ENCODE results near the gene PCCA.
"Not testable (repeated sequence)": the region's sequence is repeated elsewhere in the genome, so short reads cannot be mapped to it uniquely, and the experiment has no call there.

The PCCA gene

DNA sequence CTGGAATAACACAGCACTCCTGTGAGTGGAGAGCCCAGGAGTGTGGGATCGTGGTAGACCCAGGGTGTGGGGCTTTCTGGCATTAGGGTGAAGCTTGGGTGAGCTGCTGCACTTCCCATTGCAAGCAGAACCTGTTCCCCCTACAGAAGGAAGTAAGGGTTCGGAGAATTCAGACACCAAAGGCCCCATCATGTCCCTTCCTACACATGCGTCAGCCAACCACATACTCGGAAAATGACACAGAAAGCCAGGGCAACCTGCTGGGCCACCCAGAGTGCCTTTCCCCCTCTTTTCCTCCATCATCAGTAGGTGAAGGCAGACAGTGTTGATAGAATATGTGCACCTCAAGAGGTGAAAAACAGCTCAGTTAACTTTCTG lies 456.8 kb downstream of the PCCA start:
- no peak for ATAC-seq
- no peak for DNase-seq

DNA sequence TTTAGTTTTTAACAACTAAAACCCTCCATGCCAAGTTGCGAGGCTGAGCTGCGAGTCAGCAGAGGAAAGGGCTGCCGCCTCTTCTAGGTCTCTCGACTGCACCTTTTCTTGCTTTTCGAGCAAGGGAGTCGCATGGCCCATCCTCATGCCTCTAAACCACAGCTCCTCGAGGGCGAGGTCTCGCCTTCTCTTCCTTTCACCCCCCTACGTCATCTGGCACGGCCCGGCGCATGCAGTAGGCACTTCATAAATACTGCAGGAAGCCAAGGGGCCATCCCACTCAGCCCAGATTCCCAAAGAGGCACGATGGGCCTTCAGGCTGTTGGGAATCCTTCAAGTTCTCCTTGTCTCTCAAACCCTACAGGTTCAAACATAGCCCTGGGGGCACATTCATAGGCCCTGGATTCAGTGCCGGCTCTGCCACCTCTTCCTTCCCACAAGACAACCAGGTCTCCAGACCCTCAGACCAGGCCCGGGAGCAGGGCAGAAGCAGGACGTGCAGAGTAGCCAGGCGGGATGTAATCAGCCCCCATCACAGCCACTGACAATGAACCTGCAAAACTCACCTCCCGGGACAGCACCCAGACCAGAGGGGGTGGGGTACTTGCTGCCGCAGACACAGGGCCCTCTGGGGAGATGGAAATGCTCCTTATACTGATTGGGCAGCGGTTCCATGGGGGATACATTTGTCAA lies 458.0 kb downstream of the PCCA start:
- ATAC-seq, result no peak

DNA sequence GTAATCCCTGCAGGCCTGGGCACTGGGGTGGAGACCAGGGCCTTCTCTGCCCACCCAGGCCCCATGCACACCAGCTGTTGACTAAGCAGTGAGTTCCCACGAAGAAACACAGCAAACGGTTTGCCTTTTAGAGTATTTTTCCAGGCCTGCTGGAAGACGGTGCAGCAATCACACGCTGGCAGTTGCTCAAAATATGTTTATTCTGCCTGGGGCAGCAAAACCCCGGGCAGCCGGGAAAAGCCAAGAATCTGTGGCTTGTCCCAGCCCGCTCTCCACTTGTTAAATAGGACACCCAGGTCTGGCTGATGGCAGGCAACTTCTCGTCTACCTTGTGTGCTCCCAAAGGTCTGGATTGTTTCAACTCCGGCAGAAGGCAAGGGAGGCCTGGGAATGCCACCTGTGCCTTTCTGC lies 458.9 kb downstream of the PCCA start:
- DNase-seq, result no peak
- ATAC-seq, result no peak

More for the DNA sequence above, 458.0 kb downstream of the PCCA start:
- no peak for DNase-seq

DNA sequence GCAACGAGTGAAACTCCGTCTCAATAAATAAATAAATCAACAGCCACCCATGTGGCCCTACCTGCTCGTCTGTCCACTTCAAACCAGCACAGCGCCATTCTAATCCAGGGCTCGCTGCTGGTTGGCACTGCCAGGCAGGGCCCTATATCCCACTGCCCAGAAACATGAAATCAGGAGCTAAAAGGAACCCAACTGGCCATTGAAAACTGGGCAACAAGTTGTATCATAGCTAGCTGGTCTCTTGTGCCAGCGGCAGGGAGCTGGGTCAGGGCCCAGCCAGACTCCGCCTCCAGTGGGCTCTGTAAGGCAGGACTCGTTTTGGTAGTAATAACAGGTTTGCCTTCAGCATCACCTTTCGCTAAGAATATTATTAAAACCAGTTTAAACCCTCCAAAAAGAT lies 460.4 kb downstream of the PCCA start:
- DNase-seq, result no peak
- ATAC-seq, result no peak

DNA sequence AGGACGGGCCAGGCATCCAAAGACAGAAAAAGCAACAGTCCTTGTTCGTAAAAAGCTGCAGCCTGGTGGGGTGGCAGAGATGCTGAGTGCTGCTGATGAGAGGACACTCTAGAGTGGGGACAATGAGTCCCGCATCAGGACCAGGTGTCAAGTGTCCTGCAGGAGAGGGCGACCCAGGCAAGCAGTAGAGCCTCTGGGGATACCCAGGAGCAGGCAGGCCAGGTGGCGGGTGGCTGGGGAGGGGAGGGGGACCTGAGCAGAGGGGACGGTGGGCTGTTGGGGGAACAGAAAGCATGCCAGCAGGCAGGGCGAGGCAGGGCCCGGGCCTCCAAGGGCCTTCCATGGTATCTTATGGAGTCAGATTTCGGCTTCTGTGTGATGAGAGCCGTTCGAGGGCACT lies 463.9 kb downstream of the PCCA start:
- ATAC-seq (no peak), DNase-seq (no peak)

DNA sequence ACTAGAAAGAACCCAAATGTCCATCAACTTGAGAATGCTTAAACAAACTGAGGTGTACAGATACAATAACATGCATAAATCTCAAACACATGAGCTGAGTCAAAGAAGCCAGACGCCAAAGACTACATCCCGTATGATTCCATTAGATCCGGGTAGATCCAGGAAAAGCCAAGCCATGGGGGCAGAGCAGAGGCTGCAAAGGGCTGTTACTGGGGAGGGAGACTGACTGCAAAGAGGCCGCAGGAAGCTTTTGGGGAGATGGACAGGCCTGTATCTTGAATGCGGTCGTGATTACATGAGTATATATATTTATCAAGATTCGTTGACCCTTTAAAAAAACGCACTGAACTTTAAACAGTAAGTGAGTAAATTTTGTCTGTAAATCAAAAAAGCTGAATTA lies 471.0 kb downstream of the PCCA start:
- DNase-seq (no peak), ATAC-seq (no peak)

DNA sequence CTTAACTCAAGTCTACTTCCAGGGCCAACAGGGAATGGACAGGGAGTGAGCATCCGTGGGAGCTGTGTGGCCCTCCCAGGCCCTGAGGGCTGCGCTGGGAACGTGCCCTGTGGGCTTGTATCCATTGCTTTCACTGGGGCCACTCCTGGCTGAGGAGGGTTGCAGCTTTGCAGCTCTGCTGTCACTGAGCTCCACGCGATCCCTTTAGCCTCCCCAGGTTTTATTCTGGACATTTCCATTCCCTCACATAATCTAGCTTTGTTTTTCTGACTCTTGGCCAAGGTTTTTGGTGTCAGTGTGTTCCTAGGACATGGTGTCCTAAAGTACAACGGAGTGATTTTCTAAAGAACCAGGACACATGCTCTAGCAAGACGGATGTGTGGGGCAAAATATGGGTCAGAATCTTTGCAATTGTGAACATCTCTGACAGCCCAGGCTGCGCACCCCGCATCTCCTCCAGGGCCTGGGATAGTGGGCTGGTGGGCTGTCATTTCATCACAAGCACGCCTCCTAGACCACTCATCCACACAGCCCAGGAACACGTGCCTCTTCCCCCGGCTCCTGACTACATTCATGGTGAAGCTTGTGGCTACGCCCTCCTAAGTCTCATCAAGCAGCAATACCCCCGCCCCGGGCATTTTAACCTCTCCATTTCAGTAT lies 471.7 kb downstream of the PCCA start:
- no peak for DNase-seq
- no peak for ATAC-seq

DNA sequence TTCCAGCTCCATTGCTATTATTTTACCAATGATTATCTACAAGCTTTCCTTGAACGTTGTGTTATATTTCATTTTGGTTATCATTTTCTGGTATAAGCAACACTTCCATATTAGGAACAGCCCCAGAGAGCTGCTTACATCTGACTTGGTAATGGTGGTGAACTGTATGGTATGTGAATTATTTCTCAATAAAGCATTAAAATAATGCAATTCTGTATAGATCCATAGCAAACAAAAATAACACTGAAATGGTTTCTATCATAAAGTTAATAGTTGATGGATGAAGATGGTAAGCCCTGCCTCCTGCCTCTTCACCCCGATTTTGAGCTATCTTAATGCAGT lies 472.2 kb downstream of the PCCA start:
- ATAC-seq (no peak), DNase-seq (no peak)

DNA sequence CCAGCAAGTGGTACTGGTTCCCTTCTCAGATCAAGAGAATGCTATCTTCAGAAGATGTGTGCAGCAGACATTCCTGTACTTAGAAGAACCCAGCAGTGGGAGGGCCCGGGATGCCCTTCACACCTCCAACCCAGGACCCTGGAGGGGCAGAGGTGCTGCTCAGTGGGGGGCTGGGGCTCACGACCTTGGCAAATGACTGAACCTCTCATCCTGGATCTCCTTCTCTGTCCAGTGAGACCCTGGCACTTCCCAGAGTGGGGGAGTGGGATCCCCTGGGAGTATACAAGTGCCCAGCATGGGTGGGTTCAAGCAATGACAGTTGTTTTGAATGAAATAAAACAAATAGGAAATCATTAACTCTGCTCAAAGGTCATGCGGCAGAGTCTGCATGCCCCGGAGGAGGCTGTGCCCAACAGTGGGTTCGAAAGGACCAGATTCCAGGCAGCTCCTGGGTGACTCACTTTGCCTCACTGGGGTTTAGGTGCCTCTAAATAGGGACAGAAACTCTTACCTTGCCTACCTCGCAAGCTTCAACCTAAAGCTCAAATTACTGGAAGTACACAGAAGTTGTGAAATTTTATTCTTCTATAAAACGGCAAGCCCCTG lies 472.8 kb downstream of the PCCA start:
- no peak for ATAC-seq

DNA sequence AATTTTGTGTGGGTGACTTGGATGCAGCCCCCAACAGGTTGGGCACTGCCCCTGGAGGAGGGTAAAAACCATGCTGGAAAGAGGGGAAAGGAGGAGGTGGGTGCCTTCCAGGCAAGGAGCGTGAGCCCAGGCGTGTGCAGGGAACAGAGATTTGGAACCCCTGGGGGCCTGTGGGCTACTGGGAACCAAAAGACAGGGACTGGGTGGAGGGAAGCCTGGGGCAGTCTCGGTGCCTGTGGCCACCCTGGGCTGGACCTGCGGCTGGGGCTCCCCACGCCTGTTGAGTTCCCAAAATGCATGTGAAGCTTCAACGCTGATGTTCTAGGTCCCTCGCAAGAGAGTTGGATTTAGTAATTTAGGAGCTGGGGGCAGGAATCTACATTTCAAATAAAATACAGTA lies 474.9 kb downstream of the PCCA start:
- DNase-seq (no peak), ATAC-seq (no peak)

More for the DNA sequence above, 472.8 kb downstream of the PCCA start:
- no peak for DNase-seq

DNA sequence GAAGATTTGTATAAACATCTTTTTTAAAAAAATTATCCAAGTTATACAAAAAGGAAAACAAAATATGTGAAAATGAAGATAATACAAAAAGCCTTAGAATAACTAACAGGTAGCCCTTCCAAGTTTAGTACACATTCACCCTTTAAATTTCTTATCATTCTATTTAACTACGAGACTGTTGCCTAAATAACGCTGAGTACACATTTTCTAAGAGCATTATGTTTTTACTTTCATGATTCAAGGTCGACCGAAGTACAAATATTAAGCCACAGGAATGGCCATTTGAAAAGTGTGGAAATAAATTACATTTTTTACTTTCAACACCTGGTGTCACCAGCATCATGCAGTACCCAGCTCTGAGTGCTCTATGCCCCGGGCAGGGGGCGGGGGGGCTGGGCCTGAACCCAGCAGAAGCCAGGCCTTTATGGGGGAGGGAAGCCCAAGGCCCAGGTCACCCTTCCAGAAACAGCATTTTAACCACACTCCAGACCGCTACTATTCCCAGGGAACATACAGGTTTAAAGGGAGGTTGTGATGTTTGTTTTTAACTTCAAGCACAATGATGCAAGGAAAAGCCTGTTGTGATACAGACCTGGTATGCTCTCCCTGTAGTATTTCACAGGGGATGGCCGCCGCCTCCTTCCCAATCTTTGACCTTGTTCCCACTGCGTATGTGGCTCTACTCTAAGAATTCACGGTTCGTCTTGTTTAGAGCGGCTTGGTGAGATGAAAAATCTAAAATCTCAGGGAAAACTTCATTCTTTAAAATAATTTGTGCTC lies 475.7 kb downstream of the PCCA start:
- DNase-seq (no peak), ATAC-seq (no peak)

DNA sequence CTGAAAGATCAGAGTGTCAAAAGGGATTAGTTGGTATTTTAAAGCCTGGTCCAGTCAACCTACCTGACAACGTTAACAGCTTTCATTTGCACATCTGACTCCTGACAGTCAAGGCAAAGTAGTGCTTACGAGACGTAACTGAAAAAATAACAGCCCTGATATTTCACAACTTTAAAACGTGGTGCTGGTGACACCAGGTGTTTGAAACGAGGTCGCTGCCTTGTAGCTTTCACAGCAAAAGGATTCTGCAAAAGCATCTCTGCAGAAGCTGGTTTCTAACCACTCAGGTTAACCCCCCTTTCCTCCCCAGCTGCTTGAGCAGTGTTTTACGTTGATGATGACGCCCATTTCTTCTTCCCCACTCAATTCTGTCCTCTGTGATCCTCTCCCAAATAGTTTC lies 476.4 kb downstream of the PCCA start:
- DNase-seq (no peak), ATAC-seq (no peak)

DNA sequence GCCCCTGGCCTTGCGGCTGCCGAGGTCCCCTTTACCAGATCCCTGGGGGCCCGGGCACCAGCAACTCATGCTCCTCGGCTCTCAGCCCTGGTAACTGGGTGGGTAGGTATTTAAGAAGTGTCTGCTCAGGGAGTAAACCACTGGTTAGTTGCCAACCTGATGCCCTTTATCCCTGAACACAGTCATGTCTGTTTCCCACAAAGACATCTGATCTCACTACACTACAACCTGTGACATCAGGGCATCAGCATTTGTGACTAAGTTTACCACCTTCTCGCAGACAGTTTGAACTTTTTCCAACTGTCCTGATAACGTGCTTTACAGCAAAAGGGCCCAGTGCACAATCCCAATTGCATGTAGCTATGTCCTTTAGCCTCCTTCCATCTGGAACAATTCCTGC lies 477.6 kb downstream of the PCCA start:
- no peak for DNase-seq

DNA sequence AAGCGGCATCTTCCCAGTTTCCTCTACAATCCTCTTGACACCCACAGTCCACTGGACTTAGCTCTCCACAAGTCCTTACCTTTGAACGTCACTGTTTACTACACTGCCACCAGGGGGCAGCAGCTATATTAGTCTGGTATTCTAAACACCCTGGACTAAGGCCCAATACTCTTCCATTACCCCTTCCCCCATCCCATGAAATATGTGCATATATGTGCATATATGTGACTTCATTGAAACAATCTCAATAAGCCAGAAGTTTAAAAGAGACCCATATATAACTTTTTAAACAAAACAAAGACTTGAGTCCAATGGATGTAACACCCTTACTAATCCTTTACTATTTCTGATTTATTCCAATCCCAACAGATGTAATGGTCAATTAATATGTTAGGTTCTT lies 484.2 kb downstream of the PCCA start:
- DNase-seq (peak; percentile 80), ATAC-seq (peak; percentile 78)

More for the DNA sequence above, 477.6 kb downstream of the PCCA start:
- no peak for ATAC-seq

DNA sequence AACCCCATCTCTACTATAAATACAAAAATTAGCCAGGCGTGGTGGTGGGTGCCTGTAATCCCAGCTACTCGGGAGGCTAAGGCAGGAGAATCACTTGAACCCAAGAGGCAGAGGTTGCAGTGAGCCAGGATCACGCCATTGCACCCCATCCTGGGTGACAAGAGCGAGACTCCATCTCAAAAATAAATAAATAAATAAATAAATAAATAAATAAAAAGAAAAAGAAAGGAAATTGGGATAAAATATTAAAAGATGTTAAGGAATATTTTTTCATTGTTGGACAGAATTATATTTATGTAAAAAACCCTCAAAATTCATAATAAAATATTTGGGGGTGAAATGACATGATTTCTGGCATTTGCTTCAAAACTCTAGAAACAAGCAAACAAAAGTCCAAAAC lies 488.3 kb downstream of the PCCA start:
- not testable (repeated sequence) for ATAC-seq, DNase-seq
